Measurements from ENCODE around the gene ANKRD35. TPM values are rescaled to one million over a fixed set of nuclear protein-coding genes. Genes with fewer than 3 reads are reported as not detected.

Gene ANKRD35
- total RNA-seq, 4 donors from 2014 or later: 0.58 to 3.8 (median 1.7) TPM

GRCh38 chr1:145878724-145879123, 6.9 kb downstream of the ANKRD35 start:
- intact Hi-C loops (cut with DNase I): no loop called here
- H3K27me3 ChIP-seq: no peaks in the 10 kb centered on the region
- WGBS, 2 donors: 88 to 92% methylated on average over 2 of the region's 2 CpGs
- no peak for TF ChIP-seq POLR2A (IDR thresholded peaks at IDR 0.05)
- no peak for TF ChIP-seq CTCF (IDR thresholded peaks at IDR 0.05)
- no peak for DNase-seq
- H3K36me3 ChIP-seq: no peaks in the 10 kb centered on the region
- no peak overlapping the region for H3K27ac ChIP-seq
- no peaks in the 10 kb centered on the region for H3K4me1 ChIP-seq
- no peak overlapping the region for H3K4me3 ChIP-seq (replicated peaks in 1 of 3)
- no peaks in the 10 kb centered on the region for H3K9me3 ChIP-seq

- no peaks in the 10 kb centered on the region for H3K27me3 ChIP-seq
- 81 to 83% methylated on average over 7 of the region's 7 CpGs for WGBS, 2 donors
- H3K4me3 ChIP-seq (replicated peaks in 1 of 3): no peak overlapping the region
- no peaks in the 10 kb centered on the region for H3K36me3 ChIP-seq
- H3K4me1 ChIP-seq: no peaks in the 10 kb centered on the region
- no peak overlapping the region for H3K27ac ChIP-seq
- TF ChIP-seq CTCF (IDR thresholded peaks at IDR 0.05) (no peak), POLR2A (IDR thresholded peaks at IDR 0.05) (no peak)
- DNase-seq: no peak
- intact Hi-C loops (cut with DNase I): no loop called here
- H3K9me3 ChIP-seq: no peaks in the 10 kb centered on the region
These were observed 7.7 kb downstream of the ANKRD35 start for GRCh38 chr1:145877923-145878486.

GRCh38 chr1:145874646-145875045, 11.0 kb downstream of the ANKRD35 start:
- intact Hi-C loops (cut with DNase I): no loop called here
- TF ChIP-seq CTCF (IDR thresholded peaks at IDR 0.05) (no peak), POLR2A (IDR thresholded peaks at IDR 0.05) (no peak)
- Histone ChIP-seq H3K36me3 (no peaks in the 10 kb centered on the region), H3K4me1 (peaks cover 0 to 8% of the 10 kb centered on the region in 2 donors), H3K27me3 (no peaks in the 10 kb centered on the region), H3K27ac (no peak overlapping the region), H3K4me3 (replicated peaks in 1 of 3) (no peak overlapping the region), H3K9me3 (no peaks in the 10 kb centered on the region)
- DNase-seq: no peak
- WGBS, 2 donors: 92 to 94% methylated on average over 12 of the region's 12 CpGs

DNA sequence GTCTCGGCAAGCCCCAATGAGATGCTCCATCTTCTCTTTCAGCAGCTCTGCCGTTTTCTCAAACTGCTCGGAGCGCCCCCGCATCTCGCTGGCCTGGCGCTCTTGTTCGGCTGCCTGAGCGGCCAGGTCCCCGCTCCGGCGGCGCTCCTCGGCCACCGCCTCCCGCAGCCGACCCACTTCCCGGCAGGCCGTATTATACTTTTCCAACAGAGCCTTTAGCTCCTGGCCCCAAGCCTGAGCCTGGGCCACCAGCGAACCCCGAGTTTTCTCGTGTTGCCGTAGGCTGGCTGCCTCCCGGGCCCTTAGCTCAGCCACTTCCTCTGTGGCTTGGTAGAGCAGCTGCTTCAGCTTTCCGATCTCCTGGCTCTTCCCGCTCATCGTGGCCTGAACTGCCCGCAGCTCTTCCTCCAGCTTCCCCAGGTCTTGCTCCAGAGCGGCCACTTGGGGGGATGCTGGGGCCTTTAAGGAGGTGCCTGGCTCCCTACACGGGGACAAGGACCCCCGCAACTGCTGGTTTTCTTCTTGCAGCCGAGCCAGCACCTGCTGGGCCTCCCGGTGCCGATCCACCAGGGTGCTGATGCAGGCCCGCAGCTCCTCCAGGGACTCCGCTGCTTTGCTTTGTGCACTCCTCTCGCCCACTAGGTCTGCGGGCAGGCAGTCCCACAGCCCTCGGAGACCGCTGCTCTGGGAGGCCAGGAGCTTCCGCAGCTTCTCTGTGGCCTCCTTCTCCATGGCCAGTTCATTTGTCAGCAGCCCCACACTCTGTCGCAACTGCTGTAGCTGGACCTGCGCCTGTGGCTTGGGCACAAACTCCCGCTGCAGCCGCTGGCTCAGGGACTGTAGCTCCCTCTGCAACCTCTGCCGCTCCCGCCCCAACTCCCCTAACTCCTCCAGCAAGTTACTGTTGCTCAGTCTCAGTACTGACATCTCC, 13.4 kb downstream of the ANKRD35 start:
- intact Hi-C loops (cut with DNase I): no loop called here
- no peaks in the 10 kb centered on the region for H3K9me3 ChIP-seq
- no peaks in the 10 kb centered on the region for H3K27me3 ChIP-seq
- peak overlapping the region in 2 of 3 donors; percentile 11 to 30 for H3K4me3 ChIP-seq (replicated peaks in 1 of 3)
- DNase-seq: peak in 1 of 2 donors; percentile 26
- H3K36me3 ChIP-seq: no peaks in the 10 kb centered on the region
- peaks cover 0 to 8% of the 10 kb centered on the region in 2 donors for H3K4me1 ChIP-seq
- WGBS, 2 donors: 30 to 31% methylated on average over 38 to 47 of the region's 47 CpGs
- H3K27ac ChIP-seq: peak overlapping the region in 2 of 3 donors; percentile 30 to 40
- TF ChIP-seq POLR2A (IDR thresholded peaks at IDR 0.05) (no peak), CTCF (IDR thresholded peaks at IDR 0.05) (no peak)

GRCh38 chr1:145868232-145868631, 17.4 kb downstream of the ANKRD35 start:
- Histone ChIP-seq H3K27me3 (no peaks in the 10 kb centered on the region), H3K9me3 (no peaks in the 10 kb centered on the region), H3K27ac (no peak overlapping the region), H3K4me1 (peaks cover 0 to 8% of the 10 kb centered on the region in 2 donors), H3K36me3 (no peaks in the 10 kb centered on the region), H3K4me3 (replicated peaks in 1 of 3) (no peak overlapping the region)
- DNase-seq: no peak
- intact Hi-C loops (cut with DNase I): no loop called here
- TF ChIP-seq POLR2A (IDR thresholded peaks at IDR 0.05) (no peak), CTCF (IDR thresholded peaks at IDR 0.05) (no peak)
- WGBS, 2 donors: 73 to 75% methylated on average over 4 of the region's 4 CpGs

Data from thyroid gland (tissue), 4 donors.